Astrocyte (in vitro differentiated cells and primary cell): ENCODE data around the gene NISCH. TPM values are rescaled to one million over a fixed set of nuclear protein-coding genes. Genes with fewer than 3 reads are reported as not detected.

Source experiments
- DNase-seq: peaks from one replicate; pipeline ENCODE4 v3.0.0-alpha.2; 2010; ENCODE audit warnings: low read depth
- FAIRE-seq: peaks from 2 replicates; lab custom pipeline; 2011; peaks lifted over from hg19 to GRCh38; lab: Jason Lieb, UNC
- H2AFZ ChIP-seq: 2 replicates; pipeline ENCODE4 v1.6.0; 2012; ENCODE audit warnings: low read depth, low read length, inconsistent platforms
- H3K27ac ChIP-seq: 2 replicates; pipeline ENCODE4 v1.5.1; 2011; ENCODE audit warnings: low read depth, low read length, inconsistent platforms
- H3K27me3 ChIP-seq: 2 replicates; pipeline ENCODE4 v1.6.0; 2011; ENCODE audit warnings: low read length, inconsistent platforms; ENCODE audit not compliant: insufficient read depth
- H3K36me3 ChIP-seq: 2 replicates; pipeline ENCODE4 v1.5.1; 2011; ENCODE audit warnings: low read length, inconsistent platforms; ENCODE audit not compliant: insufficient read depth
- H3K4me1 ChIP-seq: 2 replicates; pipeline ENCODE4 v1.5.1; 2011; ENCODE audit warnings: low read length, inconsistent platforms; ENCODE audit not compliant: insufficient read depth
- H3K4me2 ChIP-seq: 2 replicates; pipeline ENCODE4 v1.6.0; 2012; ENCODE audit warnings: low read length, inconsistent platforms
- H3K4me3 ChIP-seq: 2 replicates; pipeline ENCODE4 v1.5.1; 2011; ENCODE audit warnings: low read depth, mild to moderate bottlenecking, low read length, inconsistent platforms; ENCODE audit not compliant: insufficient read depth
- H3K79me2 ChIP-seq: 2 replicates; pipeline ENCODE4 v1.6.0; 2012; ENCODE audit warnings: mild to moderate bottlenecking, low read length, inconsistent platforms; ENCODE audit not compliant: insufficient read depth
- H3K9ac ChIP-seq: 2 replicates; pipeline ENCODE4 v1.6.0; 2012; ENCODE audit warnings: mild to moderate bottlenecking, low read length, inconsistent platforms
- H3K9me3 ChIP-seq: 2 replicates; pipeline ENCODE4 v1.5.1; 2012; ENCODE audit warnings: low read depth, mild to moderate bottlenecking, low read length, inconsistent platforms; ENCODE audit not compliant: insufficient read depth
- H4K20me1 ChIP-seq: 2 replicates; pipeline ENCODE4 v1.6.0; 2012; ENCODE audit warnings: low read length, inconsistent platforms; ENCODE audit not compliant: insufficient read depth
- H3K27ac Mint-ChIP-seq: one replicate; pipeline ENCODE4 v1.8.0; 2021; ENCODE audit warnings: mild to moderate bottlenecking, mixed read lengths; ENCODE audit not compliant: unreplicated experiment
- H3K27me3 Mint-ChIP-seq: one replicate; pipeline ENCODE4 v1.8.0; 2021; ENCODE audit warnings: low read depth, mixed read lengths; ENCODE audit not compliant: unreplicated experiment
- H3K36me3 Mint-ChIP-seq: one replicate; pipeline ENCODE4 v1.8.0; 2021; ENCODE audit warnings: low read depth, mixed read lengths; ENCODE audit not compliant: unreplicated experiment
- H3K4me1 Mint-ChIP-seq: one replicate; pipeline ENCODE4 v1.8.0; 2021; ENCODE audit warnings: low read depth, mixed read lengths; ENCODE audit not compliant: unreplicated experiment
- H3K4me3 Mint-ChIP-seq: one replicate; pipeline ENCODE4 v1.8.0; 2021; ENCODE audit warnings: mild to moderate bottlenecking, moderate library complexity, mixed read lengths; ENCODE audit not compliant: unreplicated experiment
- H3K9me3 Mint-ChIP-seq: one replicate; pipeline ENCODE4 v1.8.0; 2021; ENCODE audit warnings: mild to moderate bottlenecking, mixed read lengths; ENCODE audit not compliant: unreplicated experiment
- EZH2 ChIP-seq: IDR thresholded peaks from 2 replicates; pipeline ENCODE4 v1.6.1; 2012; ENCODE audit warnings: mild to moderate bottlenecking, low read length, inconsistent platforms; ENCODE audit not compliant: insufficient read depth
- total RNA-seq: library from RNA; stranded (reverse); gene quantifications from 2 replicates; pipeline ENCODE4 v1.2.1, GENCODE V29; 2021
- TF ChIP-seq, protein P1 (sequence below): IDR thresholded peaks from 2 replicates; pipeline ENCODE4 v1.5.1; 2011; ENCODE audit warnings: low read depth, mild to moderate bottlenecking, inconsistent platforms, low read length, moderate library complexity; ENCODE audit not compliant: insufficient read depth

Gene NISCH
- total RNA-seq, 1 donor from 2014 or later: 118 TPM

DNA sequence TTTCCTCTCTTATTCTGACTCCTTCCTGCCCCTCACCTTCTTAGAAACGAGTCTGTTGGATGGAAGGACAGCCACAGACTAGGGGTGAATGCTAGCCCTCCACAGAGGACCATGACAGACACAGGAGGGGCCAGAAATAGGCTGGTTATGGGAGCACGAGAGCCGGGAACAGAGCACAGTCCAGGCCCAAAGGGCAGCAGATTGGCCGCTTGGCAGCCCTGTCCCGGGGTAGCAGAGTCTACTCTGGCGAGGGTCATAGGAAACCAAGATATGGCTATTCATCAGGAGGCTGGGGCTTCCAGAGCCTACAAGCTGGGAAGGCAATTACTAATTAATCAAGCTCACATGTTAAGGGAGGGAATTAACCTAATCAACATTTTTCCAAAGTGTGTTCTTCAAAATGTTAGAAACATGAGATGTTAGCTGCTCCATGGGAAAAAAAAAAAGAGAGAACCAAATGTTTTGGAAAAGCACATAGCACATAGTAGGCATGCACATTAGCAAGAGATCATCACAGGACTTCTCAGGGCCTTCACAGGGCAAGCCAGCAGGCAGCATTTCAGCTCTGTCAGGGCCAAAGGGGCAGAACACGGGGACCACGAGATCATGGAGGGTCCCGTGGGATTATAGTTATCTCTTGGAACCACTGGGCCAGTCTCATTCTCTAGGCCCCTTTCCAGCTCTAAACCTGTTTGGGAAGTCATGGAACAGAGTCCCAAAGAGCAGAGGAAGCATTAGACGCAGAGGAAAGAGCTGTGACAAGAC, 23.8 kb upstream of the NISCH start:
- Mint-ChIP-seq H3K36me3 (no peaks in the 10 kb centered on the region), H3K27ac (no peak overlapping the region), H3K9me3 (no peaks in the 10 kb centered on the region), H3K4me3 (no peak overlapping the region), H3K4me1 (peaks cover 4% of the 10 kb centered on the region), H3K27me3 (peaks cover 25% of the 10 kb centered on the region)
- no peak for DNase-seq
- Histone ChIP-seq H2AFZ (no peak overlapping the region), H3K4me1 (peaks cover 5% of the 10 kb centered on the region), H3K9me3 (no peaks in the 10 kb centered on the region), H3K79me2 (no peaks in the 10 kb centered on the region), H3K36me3 (no peaks in the 10 kb centered on the region), H3K27ac (no peak overlapping the region), H3K4me3 (no peak overlapping the region), H4K20me1 (no peaks in the 10 kb centered on the region), H3K4me2 (no peak overlapping the region), H3K9ac (no peak overlapping the region), H3K27me3 (peaks cover 3% of the 10 kb centered on the region)
- FAIRE-seq: no peak
- TF ChIP-seq, protein P1, sequence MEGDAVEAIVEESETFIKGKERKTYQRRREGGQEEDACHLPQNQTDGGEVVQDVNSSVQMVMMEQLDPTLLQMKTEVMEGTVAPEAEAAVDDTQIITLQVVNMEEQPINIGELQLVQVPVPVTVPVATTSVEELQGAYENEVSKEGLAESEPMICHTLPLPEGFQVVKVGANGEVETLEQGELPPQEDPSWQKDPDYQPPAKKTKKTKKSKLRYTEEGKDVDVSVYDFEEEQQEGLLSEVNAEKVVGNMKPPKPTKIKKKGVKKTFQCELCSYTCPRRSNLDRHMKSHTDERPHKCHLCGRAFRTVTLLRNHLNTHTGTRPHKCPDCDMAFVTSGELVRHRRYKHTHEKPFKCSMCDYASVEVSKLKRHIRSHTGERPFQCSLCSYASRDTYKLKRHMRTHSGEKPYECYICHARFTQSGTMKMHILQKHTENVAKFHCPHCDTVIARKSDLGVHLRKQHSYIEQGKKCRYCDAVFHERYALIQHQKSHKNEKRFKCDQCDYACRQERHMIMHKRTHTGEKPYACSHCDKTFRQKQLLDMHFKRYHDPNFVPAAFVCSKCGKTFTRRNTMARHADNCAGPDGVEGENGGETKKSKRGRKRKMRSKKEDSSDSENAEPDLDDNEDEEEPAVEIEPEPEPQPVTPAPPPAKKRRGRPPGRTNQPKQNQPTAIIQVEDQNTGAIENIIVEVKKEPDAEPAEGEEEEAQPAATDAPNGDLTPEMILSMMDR: no peak

GRCh38 chr3:52432225-52432624, 23.2 kb upstream of the NISCH start:
- Histone ChIP-seq H3K36me3 (no peaks in the 10 kb centered on the region), H3K9ac (no peak overlapping the region), H3K27me3 (peaks cover 3% of the 10 kb centered on the region), H2AFZ (no peak overlapping the region), H3K27ac (no peak overlapping the region), H3K4me1 (peaks cover 5% of the 10 kb centered on the region), H3K4me3 (no peak overlapping the region), H4K20me1 (no peaks in the 10 kb centered on the region), H3K9me3 (no peaks in the 10 kb centered on the region), H3K79me2 (no peaks in the 10 kb centered on the region), H3K4me2 (no peak overlapping the region)
- Mint-ChIP-seq H3K4me1 (peaks cover 5% of the 10 kb centered on the region), H3K27ac (no peak overlapping the region), H3K36me3 (no peaks in the 10 kb centered on the region), H3K27me3 (peaks cover 25% of the 10 kb centered on the region), H3K9me3 (no peaks in the 10 kb centered on the region), H3K4me3 (no peak overlapping the region)
- DNase-seq (no peak), FAIRE-seq (no peak)
- TF ChIP-seq EZH2: no peak
- TF ChIP-seq, protein P1: no peak

DNA sequence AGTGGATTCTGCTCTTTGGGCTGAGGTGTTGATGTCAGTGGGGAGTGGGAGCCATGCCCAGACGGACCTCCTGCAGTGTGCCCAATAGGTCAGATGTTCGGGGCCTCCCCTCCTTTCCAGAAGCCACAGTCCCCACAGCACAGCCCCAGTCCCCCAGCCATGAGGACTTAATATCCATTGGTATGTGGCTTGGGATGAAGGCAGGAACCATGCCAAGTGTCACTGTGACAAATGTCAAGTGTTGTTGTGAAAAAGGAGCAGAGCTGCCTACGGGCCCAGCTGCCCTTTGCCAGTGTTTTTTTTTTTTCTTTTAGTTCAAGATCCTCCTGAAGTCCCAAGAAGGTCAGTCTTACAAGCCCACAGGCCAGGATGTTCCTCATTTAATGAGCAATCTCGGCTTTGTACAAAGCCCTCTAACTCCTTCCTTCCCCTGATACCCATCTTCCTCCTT, 22.7 kb upstream of the NISCH start:
- no peak for DNase-seq
- Histone ChIP-seq H2AFZ (no peak overlapping the region), H3K79me2 (no peaks in the 10 kb centered on the region), H3K4me1 (peaks cover 5% of the 10 kb centered on the region), H3K36me3 (no peaks in the 10 kb centered on the region), H3K4me2 (no peak overlapping the region), H3K9ac (no peak overlapping the region), H3K4me3 (no peak overlapping the region), H4K20me1 (no peaks in the 10 kb centered on the region), H3K9me3 (no peaks in the 10 kb centered on the region), H3K27ac (no peak overlapping the region), H3K27me3 (peaks cover 3% of the 10 kb centered on the region)
- FAIRE-seq: no peak
- Mint-ChIP-seq H3K36me3 (no peaks in the 10 kb centered on the region), H3K9me3 (no peaks in the 10 kb centered on the region), H3K27ac (no peak overlapping the region), H3K4me1 (peaks cover 5% of the 10 kb centered on the region), H3K4me3 (no peak overlapping the region), H3K27me3 (peaks cover 25% of the 10 kb centered on the region)
- TF ChIP-seq EZH2: no peak
- TF ChIP-seq, protein P1: no peak
